ENCODE measurements around the gene BRMS1.
A peak's percentile ranks its signal among the peaks of the same experiment; 100 is the strongest.
"Not testable (repeated sequence)": the region's sequence is repeated elsewhere in the genome, so short reads cannot be mapped to it uniquely, and the experiment has no call there.

BRMS1 gene

DNA sequence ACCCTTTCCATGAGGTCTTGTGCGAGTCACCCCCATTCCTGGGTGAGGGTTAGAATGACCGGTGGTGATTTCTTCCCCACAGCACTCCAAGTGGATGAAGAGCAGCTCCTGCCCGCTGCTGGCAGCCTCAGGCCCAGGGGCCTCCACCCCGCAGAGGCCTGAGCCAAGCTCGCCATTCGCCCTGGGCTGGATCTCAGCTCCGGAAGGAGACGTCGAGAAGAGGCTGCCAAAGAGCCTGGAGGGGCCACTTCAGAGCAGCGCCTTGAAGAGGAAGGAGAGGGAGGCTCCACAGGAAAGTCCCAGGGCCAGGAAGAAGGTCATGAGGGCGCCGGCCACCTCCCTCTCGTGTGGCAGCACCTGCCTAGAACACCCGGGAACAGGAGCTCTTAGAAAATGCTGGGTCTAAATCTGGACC lies 18.3 kb upstream of the BRMS1 start:
- DNase-seq (ENCODE audit: low read depth) = no peak

DNA sequence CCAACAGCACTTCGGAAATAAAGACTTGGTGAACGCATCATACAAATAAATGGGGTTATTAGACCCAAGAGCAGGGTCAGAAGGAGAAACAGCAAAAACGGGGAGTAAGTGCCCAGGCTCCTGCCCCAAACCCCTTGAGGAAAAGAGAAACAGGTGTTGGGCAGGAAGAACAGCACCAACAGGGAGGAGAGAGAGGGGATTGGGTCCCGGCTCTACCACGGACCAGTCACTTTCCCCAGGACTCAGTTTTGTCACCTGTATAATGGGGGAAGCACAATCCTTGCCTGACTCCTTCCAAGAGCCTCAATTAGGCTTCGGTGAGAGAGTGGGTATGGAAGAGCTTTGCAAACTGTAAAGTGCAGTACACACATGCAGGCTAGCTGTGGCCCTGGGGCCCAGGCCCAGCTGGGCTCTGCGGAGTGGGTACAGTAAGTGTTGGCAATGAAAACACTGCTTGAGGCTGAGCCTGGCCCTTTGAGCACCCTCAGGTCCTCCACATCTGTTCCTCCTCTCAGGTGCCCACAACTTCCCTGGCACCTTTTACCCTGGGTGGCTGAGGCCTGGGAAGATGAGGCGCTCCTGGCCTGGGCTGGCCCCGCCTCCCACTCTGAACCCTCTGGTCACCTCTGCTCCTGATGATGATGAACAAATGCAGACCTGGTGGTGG lies 17.7 kb upstream of the BRMS1 start:
- DNase-seq (ENCODE audit: low read depth) = no peak

DNA sequence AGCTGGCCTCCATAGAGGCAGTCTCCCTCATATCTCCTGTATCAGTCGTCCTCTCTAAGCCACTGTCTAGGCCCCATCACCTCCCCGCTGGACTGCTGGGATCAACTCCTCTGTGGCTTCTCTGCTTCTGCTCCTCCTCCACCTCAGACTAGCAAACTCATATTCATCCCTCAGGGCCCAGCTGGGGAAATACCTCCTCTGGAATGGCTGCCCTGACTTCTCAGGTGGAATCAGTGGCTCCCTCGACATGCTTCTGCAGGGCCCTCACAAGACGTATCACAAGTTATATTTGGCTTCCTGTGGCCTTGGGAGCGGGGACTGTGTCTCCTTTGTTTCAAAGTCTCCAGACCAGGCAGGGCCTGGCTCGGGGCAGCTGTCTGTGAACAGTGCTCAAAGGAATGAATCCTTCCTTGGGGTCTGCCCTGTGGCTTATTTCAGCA lies 16.6 kb upstream of the BRMS1 start:
- DNase-seq (ENCODE audit: low read depth) = no peak

DNA sequence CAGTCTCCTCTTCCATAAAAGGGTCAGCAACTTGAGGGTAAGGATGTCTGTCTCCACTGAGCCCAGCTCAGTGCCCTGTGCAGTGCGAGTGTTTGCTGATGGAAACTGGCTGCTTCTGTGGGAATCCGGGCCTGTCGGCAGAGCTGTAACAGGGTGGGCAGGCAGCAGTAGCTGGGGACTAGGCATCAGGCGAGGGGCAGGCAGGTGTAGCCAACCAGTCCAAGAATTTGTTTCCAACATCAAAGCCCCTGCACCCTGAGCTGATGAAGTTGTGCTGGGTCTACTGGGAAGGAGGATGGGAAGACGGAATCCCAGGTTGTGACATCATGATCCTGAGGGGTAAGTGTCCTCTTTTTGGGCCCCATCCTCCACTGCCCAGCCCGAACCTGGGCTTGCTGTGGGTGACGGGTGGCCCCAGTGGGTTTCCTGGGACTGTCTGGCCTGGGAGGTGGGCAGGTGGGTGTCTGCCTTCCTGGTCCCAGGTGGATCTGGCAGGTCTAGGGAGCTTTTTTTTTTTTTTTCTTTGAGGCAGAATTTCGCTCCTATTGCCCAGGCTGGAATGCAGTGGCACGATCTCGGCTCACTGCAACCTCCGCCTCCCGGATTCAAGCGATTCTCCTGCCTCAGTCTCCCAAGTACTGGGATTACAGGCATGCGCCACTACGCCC lies 15.6 kb upstream of the BRMS1 start:
- no peak for DNase-seq (ENCODE audit: low read depth)

DNA sequence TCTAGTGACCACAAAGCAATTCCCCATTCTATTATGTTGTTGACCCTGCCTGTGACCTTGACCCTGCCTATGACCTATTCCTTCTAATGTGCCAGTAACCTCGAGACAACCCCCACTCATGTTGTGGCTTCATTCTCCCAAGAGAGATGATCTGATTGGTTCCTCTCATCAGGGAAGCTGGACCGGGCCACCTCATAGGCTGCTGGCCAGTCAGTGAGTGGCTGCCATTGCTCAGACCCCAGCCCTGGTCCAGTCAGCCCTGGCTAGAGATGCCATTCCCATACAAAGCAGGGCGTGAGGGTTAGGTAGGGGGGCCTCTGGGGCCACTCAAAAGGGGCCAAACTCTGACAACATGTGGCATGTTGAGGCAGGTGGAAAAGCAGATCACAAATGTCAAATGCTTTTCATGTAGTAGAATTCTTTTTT lies 14.8 kb upstream of the BRMS1 start:
- DNase-seq (ENCODE audit: low read depth) = no peak

DNA sequence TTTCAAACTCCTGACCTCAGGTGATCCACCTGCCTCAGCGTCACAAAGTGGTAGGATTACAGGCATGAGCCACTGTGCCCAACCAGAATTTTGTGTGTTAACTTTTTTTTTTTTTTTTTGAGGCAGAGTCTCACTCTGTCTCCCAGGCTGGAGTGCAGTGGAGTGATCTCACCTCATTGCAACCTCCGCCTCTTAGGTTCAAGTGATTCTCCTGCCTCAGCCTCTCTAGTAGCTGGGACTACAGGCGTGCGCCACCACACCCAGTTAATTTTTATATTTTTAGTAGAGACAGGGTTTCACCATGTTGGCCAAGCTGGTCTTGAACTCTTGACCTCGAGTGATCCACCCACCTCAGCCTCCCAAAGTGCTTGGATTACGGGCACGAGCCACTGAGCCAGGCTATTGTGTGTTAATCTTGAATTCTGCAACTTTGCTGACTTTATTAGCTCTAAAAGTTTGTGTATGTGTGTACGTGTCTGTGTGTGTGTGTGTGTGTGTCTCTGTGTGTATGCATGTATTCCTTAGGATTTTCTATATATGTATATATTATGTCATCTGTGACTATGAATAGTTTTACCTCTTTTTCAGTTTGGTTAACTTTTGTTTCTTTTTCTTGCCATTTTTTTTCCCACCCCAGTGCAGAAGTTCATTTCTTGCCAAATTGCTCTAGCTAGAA lies 5.8 kb upstream of the BRMS1 start:
- DNase-seq (ENCODE audit: low read depth) = not testable (repeated sequence)

DNA sequence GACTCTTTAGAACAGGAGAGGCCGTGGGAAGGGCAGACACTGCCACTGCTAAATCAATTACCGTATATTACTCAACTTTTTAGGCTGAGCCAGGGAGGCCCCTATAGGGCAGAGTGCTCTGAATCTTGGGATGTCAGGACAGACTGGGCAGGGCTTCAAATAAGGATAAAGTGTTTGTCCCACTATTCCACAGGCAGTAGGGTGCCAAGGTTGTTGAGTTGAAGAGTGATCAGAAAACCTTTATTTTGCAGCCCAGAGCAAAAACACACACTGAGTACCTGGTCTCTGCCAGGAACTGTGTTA lies 4.1 kb upstream of the BRMS1 start:
- no peak for DNase-seq (ENCODE audit: low read depth)

DNA sequence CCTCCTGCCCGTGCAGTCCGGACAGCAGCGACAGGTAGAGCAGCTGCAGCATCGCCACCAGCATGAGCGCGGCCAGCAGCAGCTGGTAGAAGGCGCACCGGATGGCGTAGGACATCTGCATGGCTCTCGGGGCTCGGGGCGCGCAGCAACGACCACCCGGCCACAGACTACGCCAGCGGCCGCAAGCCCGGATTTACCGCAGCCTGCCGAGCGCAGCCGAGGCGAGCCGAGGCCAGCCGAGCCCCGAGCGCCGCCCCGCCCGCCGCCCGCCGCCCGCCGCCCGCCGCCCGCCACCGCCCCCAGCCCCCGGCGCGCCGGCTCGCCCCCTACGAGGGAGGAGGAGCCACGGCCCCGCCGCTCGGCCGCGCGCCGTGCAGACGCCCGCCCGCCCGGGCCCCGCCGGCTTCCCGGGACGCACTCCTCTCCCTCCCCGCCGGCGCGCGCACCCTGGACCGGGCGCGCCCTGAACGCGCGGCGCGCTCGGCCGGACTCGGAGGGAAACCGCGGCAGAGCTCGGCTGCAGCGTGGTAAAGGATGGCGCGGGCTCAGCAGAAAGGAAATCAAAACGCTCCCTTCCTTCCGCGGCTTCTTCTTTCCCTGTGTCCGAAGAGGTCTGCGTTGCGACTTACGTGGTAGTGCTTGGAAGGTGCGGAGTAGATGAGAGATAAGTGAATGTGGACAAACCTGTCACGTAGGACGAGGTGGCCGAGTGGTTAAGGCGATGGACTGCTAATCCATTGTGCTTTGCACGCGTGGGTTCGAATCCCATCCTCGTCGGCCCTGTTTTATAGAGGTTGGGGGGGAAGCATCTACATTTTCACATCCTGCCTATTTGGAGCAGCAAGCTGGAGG lies 2.7 kb upstream of the BRMS1 start, which contains the start of gene B4GAT1:
Gene B4GAT1, minus strand, starts transcription at position 205 of the 852 bp plus-strand sequence. Its CDS starts 84 bp downstream, at position 121.
- DNase-seq (ENCODE audit: low read depth) = peak; percentile 82

DNA sequence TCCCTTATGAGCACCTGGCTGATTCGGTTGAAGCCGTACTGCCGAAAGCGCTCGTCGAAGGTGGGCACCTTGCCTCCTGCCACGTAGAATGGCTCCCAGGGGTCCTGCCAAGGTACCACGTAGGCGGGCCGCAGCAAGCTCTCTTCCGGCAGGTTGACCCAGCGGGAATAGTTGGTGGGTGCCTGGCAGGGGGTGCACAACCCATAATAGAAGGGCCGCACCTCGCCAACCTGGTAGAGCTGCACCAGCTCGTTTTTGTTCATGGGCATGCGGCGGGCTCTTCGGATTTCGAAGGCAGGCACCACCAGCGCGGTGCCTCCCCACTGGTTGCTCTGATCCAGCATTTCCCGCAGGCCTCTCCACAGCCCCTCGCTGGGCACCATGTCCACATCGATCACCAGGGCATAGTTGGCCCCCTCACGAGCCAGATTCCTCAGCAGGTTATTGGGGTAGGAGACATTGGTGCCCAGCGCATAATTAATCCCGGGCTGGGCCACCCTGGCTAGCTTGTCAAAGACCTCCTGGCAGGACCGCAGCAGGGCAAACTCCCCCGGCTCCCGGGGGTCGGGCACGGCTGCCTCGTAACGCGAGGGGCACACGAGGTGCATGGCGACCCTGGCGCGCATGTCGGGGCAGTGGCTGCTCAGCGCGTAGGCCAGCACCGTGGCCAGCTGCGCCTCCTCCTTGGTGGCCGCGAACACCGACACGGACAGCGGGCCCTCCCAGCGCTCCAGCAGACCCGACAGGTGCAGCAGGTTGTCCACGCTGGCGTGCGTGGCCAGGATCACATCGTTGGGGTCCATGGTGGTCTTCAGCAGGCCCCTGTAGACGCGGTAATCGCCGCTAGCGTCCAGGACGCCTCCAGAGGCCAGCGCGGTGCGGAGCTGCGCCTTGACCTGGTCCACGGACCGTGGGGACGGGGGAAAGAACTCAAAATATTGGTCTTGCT lies 1.8 kb upstream of the BRMS1 start:
- no peak for DNase-seq (ENCODE audit: low read depth)

DNA sequence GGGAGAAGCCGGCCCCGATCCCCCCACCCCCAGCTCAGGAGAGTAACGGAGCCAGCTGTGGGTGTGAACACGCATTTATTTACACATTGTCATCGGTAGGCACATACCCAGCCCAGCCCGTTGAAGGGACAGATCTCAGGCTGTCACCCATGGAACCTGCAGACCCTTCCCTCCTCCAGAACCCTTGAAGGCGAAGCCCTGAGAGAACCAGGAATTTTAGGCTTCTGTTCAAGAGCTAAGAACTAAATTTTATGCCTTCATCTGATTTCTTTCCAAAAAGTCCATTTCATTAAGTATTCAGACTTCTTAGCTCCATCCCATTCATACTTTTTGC lies 379 bp upstream of the BRMS1 start:
- no peak for DNase-seq (ENCODE audit: low read depth)

DNA sequence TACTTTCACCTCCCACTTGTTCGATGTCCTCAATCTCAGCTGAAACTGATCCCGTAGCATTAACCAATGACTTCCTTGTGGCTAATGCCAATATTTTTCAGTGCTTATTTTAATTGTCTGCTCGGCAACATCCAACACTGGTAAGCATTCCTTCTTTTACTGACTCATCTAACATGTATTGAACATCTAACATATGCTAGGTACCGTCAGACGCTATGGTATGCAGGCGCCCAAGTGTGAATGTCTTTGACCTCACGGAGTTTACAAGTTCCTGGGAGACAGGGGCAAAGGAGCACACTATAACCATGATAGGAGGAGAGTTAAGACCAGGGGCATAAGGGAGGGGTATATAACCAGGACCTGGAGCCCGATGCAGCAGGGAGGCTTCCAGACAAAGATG lies 1.7 kb downstream of the BRMS1 start:
- no peak for DNase-seq (ENCODE audit: low read depth)

DNA sequence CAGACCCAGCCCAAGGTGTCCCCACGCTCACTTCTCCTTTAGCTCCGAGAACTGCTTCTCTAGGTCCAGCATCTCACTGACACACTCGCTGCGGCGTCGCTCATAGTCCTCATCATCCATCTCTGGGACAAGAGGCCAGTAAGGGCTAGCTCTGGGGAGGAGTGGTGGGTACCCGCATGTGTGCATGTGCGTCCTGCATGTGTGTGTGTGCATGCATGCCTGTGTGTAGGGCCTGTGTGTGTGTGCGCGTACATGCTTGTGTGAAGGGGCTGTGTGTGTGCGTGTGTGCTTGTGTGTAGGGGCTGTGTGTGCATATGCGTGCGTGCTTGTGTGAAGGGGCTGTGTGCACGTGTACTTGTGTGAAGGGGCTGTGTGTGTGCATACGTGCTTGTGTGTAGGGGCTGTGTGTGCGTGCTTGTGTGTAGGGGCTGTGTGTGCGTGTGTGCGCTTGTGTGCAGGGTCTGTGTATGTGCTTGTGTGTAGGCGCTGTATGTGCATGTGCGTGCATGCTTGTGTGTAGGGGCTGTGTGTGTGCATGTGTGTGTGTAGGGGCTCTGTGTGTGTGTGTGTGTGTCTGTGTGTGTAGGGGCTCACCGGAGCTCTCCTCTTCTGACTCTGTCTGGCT lies 3.3 kb downstream of the BRMS1 start:
- DNase-seq (ENCODE audit: low read depth) = no peak

DNA sequence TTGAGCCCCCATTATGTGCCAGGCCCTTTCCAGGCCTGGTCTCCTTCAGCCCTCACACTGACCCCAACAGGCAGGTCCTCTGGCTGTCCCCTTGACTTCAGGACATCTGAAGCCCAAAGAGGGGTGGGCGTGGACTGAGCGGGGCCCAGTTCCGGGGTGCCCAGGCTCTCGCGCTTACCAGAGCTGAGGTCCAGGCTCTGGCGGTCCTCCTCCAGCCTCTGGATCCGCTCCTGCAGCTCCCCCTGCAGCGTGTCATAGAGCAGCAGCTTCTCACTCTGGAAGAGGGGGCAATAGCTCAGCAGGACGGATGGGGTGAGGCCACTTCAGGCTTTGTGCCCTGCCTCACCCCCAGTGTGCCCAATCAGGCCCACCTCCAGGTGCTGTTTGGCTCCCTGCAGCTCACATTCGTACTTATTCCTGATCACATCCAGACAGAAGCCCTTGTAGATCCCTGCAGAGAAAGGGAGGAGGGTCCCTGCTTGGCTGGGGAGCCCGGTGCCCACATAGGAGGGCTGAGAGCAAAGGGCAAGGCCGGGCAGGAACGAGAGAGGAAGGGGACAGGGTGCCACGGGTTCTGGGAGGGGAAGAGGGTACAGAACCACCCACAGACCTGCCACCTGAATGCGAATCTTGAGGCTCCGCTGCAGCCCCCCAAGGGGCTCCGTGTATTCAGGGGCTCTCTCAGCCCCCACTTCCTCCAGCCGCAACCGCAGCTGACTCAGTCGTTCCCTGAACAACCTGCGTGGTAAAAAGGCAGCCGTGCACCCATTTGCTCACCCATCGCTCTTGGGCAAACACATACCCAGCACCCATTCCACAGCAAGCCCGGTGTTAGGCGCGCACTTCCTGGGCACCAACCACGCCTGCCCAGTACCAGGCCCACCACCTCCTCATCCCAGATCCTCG lies 4.1 kb downstream of the BRMS1 start:
- DNase-seq (ENCODE audit: low read depth) = no peak

DNA sequence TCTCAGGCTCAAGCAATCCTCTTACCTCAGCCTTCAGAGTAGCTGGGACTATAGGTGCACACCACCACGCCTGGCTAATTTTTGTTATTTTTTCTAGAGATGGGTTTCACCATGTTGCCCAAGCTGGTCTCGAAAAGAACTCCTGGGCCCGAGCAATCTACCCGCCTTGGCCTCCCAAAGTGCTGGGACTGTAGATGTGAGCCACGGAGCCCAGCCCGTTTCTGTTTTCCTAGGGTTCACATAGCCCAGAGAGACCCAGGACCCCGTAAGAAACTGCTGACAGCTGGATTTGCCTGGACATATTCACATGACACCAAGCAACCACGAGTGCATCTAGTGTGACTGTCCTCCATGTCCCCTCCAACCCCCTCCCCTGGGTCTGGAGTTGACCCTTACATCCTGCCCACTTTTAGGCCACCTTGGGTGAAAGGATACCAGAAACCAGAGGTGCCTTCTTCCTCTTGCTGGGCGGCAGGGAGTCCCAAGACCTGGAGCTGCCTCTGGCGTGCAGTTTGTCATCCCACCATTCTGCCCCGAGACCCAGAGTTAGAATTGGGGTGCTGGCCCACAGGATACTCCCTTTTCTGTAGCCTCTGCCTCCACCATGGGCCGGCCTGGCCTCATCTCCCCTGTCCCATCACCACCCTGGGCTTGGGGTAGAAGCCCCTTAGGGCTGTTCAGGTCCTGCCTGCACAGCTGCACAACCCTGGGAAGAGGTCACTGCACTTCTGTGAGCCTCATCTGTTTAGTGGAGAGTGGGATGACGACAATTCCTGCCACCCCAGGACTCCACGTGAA lies 5.0 kb downstream of the BRMS1 start:
- no peak for DNase-seq (ENCODE audit: low read depth)

DNA sequence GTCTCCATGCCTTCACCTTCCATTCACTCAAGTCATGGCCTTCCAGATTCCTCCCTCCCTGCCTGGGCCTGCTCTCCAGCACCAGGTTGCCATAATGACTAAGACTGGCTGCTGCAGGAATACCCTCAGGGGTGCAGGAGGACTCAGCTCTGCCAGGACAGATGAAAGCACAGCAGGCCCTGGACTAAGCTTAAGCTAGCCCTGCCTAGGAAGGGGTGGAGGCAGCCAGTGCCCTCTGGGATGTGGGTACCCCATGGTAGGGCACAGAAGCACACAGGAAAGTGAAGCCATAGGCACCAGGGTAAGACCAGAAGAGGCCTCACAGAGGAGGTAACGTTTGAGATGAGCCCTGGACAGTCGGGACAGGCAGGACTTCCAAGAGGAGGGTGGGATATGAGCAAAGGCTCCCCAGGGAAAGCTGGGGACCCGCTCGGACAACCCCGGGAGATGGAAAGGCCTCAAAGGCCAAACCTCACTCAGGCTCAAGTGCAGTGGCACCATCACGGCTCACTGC lies 5.7 kb downstream of the BRMS1 start:
- no peak for DNase-seq (ENCODE audit: low read depth)

DNA sequence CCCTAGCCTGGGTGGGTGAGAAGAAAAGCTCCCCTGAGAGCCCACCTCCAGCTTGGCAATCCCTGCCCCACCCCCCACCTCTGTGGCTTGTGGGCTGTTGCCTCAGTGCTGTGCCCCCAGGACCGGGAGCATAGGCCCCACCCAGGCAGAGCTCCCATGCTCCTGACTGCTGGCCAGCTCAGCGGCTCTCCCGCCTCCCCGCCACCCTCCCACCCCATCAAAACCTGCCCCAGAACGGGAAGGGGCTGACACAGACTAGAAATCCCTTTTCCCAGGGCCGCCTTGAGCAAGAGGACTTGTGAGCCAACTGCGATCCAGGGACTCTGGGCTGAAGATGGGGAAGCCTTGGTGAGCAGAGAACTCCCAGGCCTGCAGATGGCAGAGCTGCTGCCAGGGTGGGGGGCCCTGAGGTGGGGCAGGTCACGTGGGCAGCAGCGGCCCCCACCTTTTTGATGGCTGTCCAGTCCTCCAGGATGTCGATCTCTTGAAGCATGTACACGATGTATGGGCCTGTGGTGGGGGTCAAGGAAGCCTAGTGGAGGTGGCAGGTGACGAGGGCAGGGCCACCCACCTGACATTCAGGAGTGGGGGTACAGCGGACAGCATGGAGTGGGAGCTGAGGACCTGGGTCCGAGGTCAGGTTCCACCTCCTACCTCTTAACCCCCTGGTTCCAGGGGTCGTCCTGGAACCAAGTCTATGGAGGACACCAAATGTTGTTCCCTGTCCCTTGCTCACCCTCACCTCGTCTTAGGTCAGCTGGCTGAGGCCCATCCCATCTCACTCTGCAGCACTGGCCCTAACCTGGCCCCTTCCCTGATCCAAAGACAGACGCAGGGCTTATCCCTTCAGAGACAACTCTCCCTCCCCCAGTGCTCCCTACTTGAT lies 6.4 kb downstream of the BRMS1 start:
- DNase-seq (ENCODE audit: low read depth) = no peak

DNA sequence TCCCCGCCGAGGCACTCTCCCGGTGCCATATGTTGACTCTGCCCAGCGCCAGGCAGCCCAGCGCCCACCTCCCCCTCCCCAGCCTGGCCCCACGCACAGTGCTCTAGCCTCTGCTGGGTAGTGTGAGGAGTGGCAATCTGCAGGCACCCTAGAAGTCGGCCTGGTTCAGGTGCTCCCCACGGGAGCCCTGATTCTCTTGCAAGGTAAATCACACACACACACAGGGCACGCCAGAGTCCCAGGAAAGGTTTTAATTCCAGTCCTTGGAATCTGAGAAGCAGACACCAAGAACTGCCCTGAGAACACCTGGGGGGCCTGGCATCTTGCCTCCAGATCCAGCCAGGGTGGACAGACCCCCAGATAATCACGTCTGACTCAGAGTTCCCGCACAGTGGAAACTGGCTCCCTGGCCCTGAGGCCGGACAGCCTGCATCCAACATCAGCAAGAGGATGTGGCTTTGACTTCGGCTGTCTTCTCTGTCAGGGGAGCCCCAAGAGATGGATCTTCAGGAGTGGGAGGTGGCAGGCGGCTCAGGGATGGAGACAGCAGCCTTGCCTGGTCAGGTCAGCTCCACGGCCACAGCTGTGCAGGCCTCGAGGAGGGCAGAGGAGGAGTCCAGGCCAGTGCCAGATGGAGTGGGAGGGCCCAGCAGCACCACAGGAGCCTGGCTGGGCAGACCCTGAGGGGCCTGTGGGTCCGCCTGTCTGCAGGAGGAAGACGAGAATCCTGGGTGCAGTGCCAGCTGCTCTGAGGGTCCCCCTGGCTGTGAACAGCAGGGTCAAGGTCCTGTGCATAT lies 7.6 kb downstream of the BRMS1 start:
- no peak for DNase-seq (ENCODE audit: low read depth)
